ENCODE results near the gene GALNT2. TPM values are rescaled to one million over a fixed set of nuclear protein-coding genes. Genes with fewer than 3 reads are reported as not detected.

GALNT2 gene
- total RNA-seq, 1 donor from 2014 or later, result 31.9 TPM

- DNase-seq (ENCODE audit: low read depth) (no peak), FAIRE-seq (peak; percentile 64)
- no peak for TF ChIP-seq CTCF (IDR thresholded peaks at IDR 0.05; ENCODE audit: insufficient read depth, low read length, severe bottlenecking)
Measured at GRCh38 chr1:230026572-230026971, 40.5 kb upstream of the GALNT2 start.

GRCh38 chr1:230028602-230029223 is 38.3 kb upstream of the GALNT2 start:
- H3K4me3 ChIP-seq (ENCODE audit: low read depth, low read length), result no peak overlapping the region
- no peak for TF ChIP-seq CTCF (IDR thresholded peaks at IDR 0.05; ENCODE audit: insufficient read depth, low read length, severe bottlenecking)
- FAIRE-seq, result no peak

More at GRCh38 chr1:230026572-230026971, 40.5 kb upstream of the GALNT2 start:
- peaks cover 1% of the 10 kb centered on the region for H3K27me3 ChIP-seq (ENCODE audit: control insufficient read depth, insufficient read depth, low read length)
- H3K4me3 ChIP-seq (ENCODE audit: low read depth, low read length), result no peak overlapping the region
- no peaks in the 10 kb centered on the region for H3K36me3 ChIP-seq (ENCODE audit: control insufficient read depth, insufficient read depth, low read length)

GRCh38 chr1:230029244-230029941 is 37.6 kb upstream of the GALNT2 start:
- Histone ChIP-seq H3K36me3 (ENCODE audit: control insufficient read depth, insufficient read depth, low read length) (no peaks in the 10 kb centered on the region), H3K4me3 (ENCODE audit: low read depth, low read length) (no peak overlapping the region), H3K27me3 (ENCODE audit: control insufficient read depth, insufficient read depth, low read length) (no peaks in the 10 kb centered on the region)
- DNase-seq (ENCODE audit: low read depth) (no peak), FAIRE-seq (peak; percentile 23)
- no peak for TF ChIP-seq CTCF (IDR thresholded peaks at IDR 0.05; ENCODE audit: insufficient read depth, low read length, severe bottlenecking)

More at GRCh38 chr1:230028602-230029223, 38.3 kb upstream of the GALNT2 start:
- no peak for DNase-seq (ENCODE audit: low read depth)
- no peaks in the 10 kb centered on the region for H3K27me3 ChIP-seq (ENCODE audit: control insufficient read depth, insufficient read depth, low read length)
- H3K36me3 ChIP-seq (ENCODE audit: control insufficient read depth, insufficient read depth, low read length), result no peaks in the 10 kb centered on the region

- no peak for DNase-seq (ENCODE audit: low read depth)
- no peak for FAIRE-seq
- Histone ChIP-seq H3K36me3 (ENCODE audit: control insufficient read depth, insufficient read depth, low read length) (no peaks in the 10 kb centered on the region), H3K4me3 (ENCODE audit: low read depth, low read length) (no peak overlapping the region), H3K27me3 (ENCODE audit: control insufficient read depth, insufficient read depth, low read length) (no peaks in the 10 kb centered on the region)
- TF ChIP-seq CTCF (IDR thresholded peaks at IDR 0.05; ENCODE audit: insufficient read depth, low read length, severe bottlenecking), result no peak
Measured at GRCh38 chr1:230030122-230030821, 36.8 kb upstream of the GALNT2 start.

GRCh38 chr1:230031131-230031530 is 35.9 kb upstream of the GALNT2 start:
- no peak overlapping the region for H3K4me3 ChIP-seq (ENCODE audit: low read depth, low read length)
- no peak for TF ChIP-seq CTCF (IDR thresholded peaks at IDR 0.05; ENCODE audit: insufficient read depth, low read length, severe bottlenecking)
- no peak for FAIRE-seq

More at GRCh38 chr1:230031131-230031530, 35.9 kb upstream of the GALNT2 start:
- peak; percentile 80 for DNase-seq (ENCODE audit: low read depth)
- Histone ChIP-seq H3K36me3 (ENCODE audit: control insufficient read depth, insufficient read depth, low read length) (no peaks in the 10 kb centered on the region), H3K27me3 (ENCODE audit: control insufficient read depth, insufficient read depth, low read length) (no peaks in the 10 kb centered on the region)
